IPS-18c (cell line): Measurements from ENCODE around the gene EMID1.

Source experiments
- H3K4me3 ChIP-seq: 2 replicates; pipeline ENCODE4 v1.7.0; 2013; ENCODE audit warnings: low read depth, mild to moderate bottlenecking, low read length, moderate library complexity; ENCODE audit not compliant: insufficient read depth
- H3K9me3 ChIP-seq: one replicate; pipeline ENCODE4 v1.6.1; 2013; ENCODE audit warnings: mild to moderate bottlenecking, low read length, moderate library complexity; ENCODE audit not compliant: control insufficient read depth, insufficient read depth

EMID1 gene

GRCh38 chr22:29263791-29264276 is 58.1 kb downstream of the EMID1 start:
- no peaks in the 10 kb centered on the region for H3K9me3 ChIP-seq
- no peak overlapping the region for H3K4me3 ChIP-seq

GRCh38 chr22:29265305-29265704 is 59.6 kb downstream of the EMID1 start:
- Histone ChIP-seq H3K4me3 (no peak overlapping the region), H3K9me3 (no peaks in the 10 kb centered on the region)

GRCh38 chr22:29265929-29266328 is 60.2 kb downstream of the EMID1 start:
- Histone ChIP-seq H3K9me3 (no peaks in the 10 kb centered on the region), H3K4me3 (no peak overlapping the region)

- no peaks in the 10 kb centered on the region for H3K9me3 ChIP-seq
- peak overlapping the region; percentile 99 for H3K4me3 ChIP-seq
Observed at GRCh38 chr22:29266564-29267461, 61.1 kb downstream of the EMID1 start.

GRCh38 chr22:29267462-29267857 is 61.8 kb downstream of the EMID1 start:
- Histone ChIP-seq H3K4me3 (peak overlapping the region; percentile 99), H3K9me3 (no peaks in the 10 kb centered on the region)

- H3K4me3 ChIP-seq: peak within 1 kb of the TSS; percentile 99
- H3K9me3 ChIP-seq: no peaks in the 10 kb centered on the region
Observed at GRCh38 chr22:29267858-29268510, 62.3 kb downstream of the EMID1 start, which contains the start of the genes EWSR1 and RHBDD3. Gene EWSR1 (plus strand): TSS chr22:29268268. CDS start chr22:29268337, 69 bp downstream. Gene RHBDD3 (minus strand): TSS chr22:29267981. CDS start chr22:29265626, 2,355 bp downstream.

GRCh38 chr22:29268511-29269229 is 63.0 kb downstream of the EMID1 start:
- Histone ChIP-seq H3K9me3 (no peaks in the 10 kb centered on the region), H3K4me3 (peak overlapping the region; percentile 99)

GRCh38 chr22:29269230-29269604 is 63.5 kb downstream of the EMID1 start:
- Histone ChIP-seq H3K4me3 (peak overlapping the region; percentile 99), H3K9me3 (no peaks in the 10 kb centered on the region)

- no peaks in the 10 kb centered on the region for H3K9me3 ChIP-seq
- peak overlapping the region; percentile 99 for H3K4me3 ChIP-seq
Observed at GRCh38 chr22:29269731-29270474, 64.2 kb downstream of the EMID1 start.

GRCh38 chr22:29270475-29271271 is 65.0 kb downstream of the EMID1 start:
- no peaks in the 10 kb centered on the region for H3K9me3 ChIP-seq
- peak overlapping the region; percentile 99; the same call in 1 of the 2 replicates for H3K4me3 ChIP-seq

GRCh38 chr22:29272624-29273023 is 66.9 kb downstream of the EMID1 start:
- H3K4me3 ChIP-seq: no peak overlapping the region
- no peaks in the 10 kb centered on the region for H3K9me3 ChIP-seq

GRCh38 chr22:29275167-29275566 is 69.5 kb downstream of the EMID1 start:
- Histone ChIP-seq H3K4me3 (no peak overlapping the region), H3K9me3 (no peaks in the 10 kb centered on the region)

GRCh38 chr22:29275819-29276565 is 70.3 kb downstream of the EMID1 start:
- Histone ChIP-seq H3K9me3 (no peaks in the 10 kb centered on the region), H3K4me3 (no peak overlapping the region)

- Histone ChIP-seq H3K9me3 (no peaks in the 10 kb centered on the region), H3K4me3 (no peak overlapping the region)
Observed at GRCh38 chr22:29277927-29278326, 72.2 kb downstream of the EMID1 start.

- Histone ChIP-seq H3K9me3 (no peaks in the 10 kb centered on the region), H3K4me3 (no peak overlapping the region)
Observed at GRCh38 chr22:29284196-29284595, 78.5 kb downstream of the EMID1 start.
